IMR-90 (cell line): ENCODE results near the gene CAPN2. TPM values are rescaled to one million over a fixed set of nuclear protein-coding genes. Genes with fewer than 3 reads are reported as not detected.

Source experiments
- ATAC-seq: fragments of 200-7000 bp; cut with Tn5 transposase; 2 replicates; pipeline ENCODE4 v1.9.1; 2020; ENCODE audit warnings: low read depth, mild to moderate bottlenecking, moderate library complexity
- BruUV-seq: library from RNA; stranded (reverse); fragments of 400-500 nt; replicated peaks from 2 replicates; lab custom pipeline; 2021; lab: Mats Ljungman, UMichigan
- CTCF ChIA-PET: fragments of 300-600 bp; formaldehyde crosslinking; extraction: SDS; loops from one replicate; lab custom pipeline; 2021; ENCODE audit warnings: antibody characterized with exemption; lab: Yijun Ruan, JAX
- POLR2A ChIA-PET: fragments of 300-600 bp; sonication (Branson Sonifier 250); formaldehyde crosslinking; loops from one replicate; lab custom pipeline; 2022; ENCODE audit warnings: antibody characterized with exemption; ENCODE audit not compliant: unreplicated experiment; lab: Charles Lee
- DNase-seq: peaks from one replicate; pipeline ENCODE4 v3.0.0; 2013
- H2AFZ ChIP-seq: replicated peaks from 2 replicates; pipeline ENCODE3; 2013; ENCODE audit warnings: low read length, mild to moderate bottlenecking; ENCODE audit not compliant: poor library complexity
- H2AK5ac ChIP-seq: 2 replicates; pipeline ENCODE4 v1.6.1; 2013; ENCODE audit warnings: low read depth, low read length, inconsistent platforms
- H2AK9ac ChIP-seq: replicated peaks from 2 replicates; pipeline ENCODE3; 2013; ENCODE audit warnings: mild to moderate bottlenecking, low read depth, low read length, moderate library complexity; ENCODE audit not compliant: poor library complexity
- H2BK120ac ChIP-seq: 2 replicates; pipeline ENCODE4 v1.6.1; 2013; ENCODE audit warnings: low read depth, low read length, inconsistent platforms
- H2BK15ac ChIP-seq: 3 replicates; pipeline ENCODE4 v1.6.1; 2013; ENCODE audit warnings: low read depth, low read length, inconsistent platforms
- H2BK20ac ChIP-seq: 2 replicates; pipeline ENCODE4 v1.6.1; 2013; ENCODE audit warnings: low read depth, mild to moderate bottlenecking, inconsistent platforms, low read length, moderate library complexity
- H2BK5ac ChIP-seq: 2 replicates; pipeline ENCODE4 v1.6.1; 2013; ENCODE audit warnings: mild to moderate bottlenecking, low read depth, low read length, inconsistent platforms; ENCODE audit not compliant: poor library complexity, severe bottlenecking
- H3K14ac ChIP-seq: replicated peaks from 2 replicates; pipeline ENCODE4 v1.6.1; 2013; ENCODE audit warnings: low read depth, low read length, inconsistent platforms
- H3K18ac ChIP-seq: 2 replicates; pipeline ENCODE4 v1.6.1; 2013; ENCODE audit warnings: low read depth, low read length, control low read depth
- H3K23ac ChIP-seq: 2 replicates; pipeline ENCODE4 v1.6.1; 2013; ENCODE audit warnings: low read depth, low read length, inconsistent platforms
- H3K27ac ChIP-seq: 2 replicates; pipeline ENCODE4 v1.5.1; 2013; ENCODE audit warnings: mild to moderate bottlenecking, control low read depth, low read length; ENCODE audit not compliant: insufficient read depth
- H3K27me3 ChIP-seq: 2 replicates; pipeline ENCODE4 v1.6.1; 2013; ENCODE audit warnings: low read length; ENCODE audit not compliant: control insufficient read depth, insufficient read depth
- H3K36me3 ChIP-seq: 2 replicates; pipeline ENCODE4 v1.6.1; 2013; ENCODE audit warnings: low read length, mixed read lengths; ENCODE audit not compliant: control insufficient read depth, insufficient read depth
- H3K4ac ChIP-seq: 2 replicates; pipeline ENCODE4 v1.6.1; 2013; ENCODE audit warnings: low read depth, low read length, inconsistent platforms
- H3K4me1 ChIP-seq: 2 replicates; pipeline ENCODE4 v1.6.1; 2013; ENCODE audit warnings: low read length, mixed read lengths; ENCODE audit not compliant: control insufficient read depth, insufficient read depth
- H3K4me2 ChIP-seq: 2 replicates; pipeline ENCODE4 v1.6.1; 2013; ENCODE audit warnings: low read depth, mild to moderate bottlenecking, control low read depth, low read length, moderate library complexity
- H3K4me3 ChIP-seq: 2 replicates; pipeline ENCODE4 v1.5.1; 2013; ENCODE audit warnings: low read depth, mild to moderate bottlenecking, control low read depth, low read length, moderate library complexity; ENCODE audit not compliant: insufficient read depth
- H3K56ac ChIP-seq: 2 replicates; pipeline ENCODE4 v1.6.1; 2013; ENCODE audit warnings: low read length, inconsistent platforms; ENCODE audit not compliant: insufficient read depth; ENCODE audit errors: extremely low read depth
- H3K79me1 ChIP-seq, 2 experiments: 2 replicates each; pipeline ENCODE4 v1.6.1; 2013; ENCODE audit warnings: low read length in 2 of 2, inconsistent platforms in 1 of 2, low read depth in 1 of 2
- H3K9ac ChIP-seq: 2 replicates; pipeline ENCODE4 v1.6.1; 2013; ENCODE audit warnings: low read depth, low read length, control low read depth
- H3K9me1 ChIP-seq: 2 replicates; pipeline ENCODE4 v1.6.1; 2013; ENCODE audit warnings: low read length, inconsistent platforms; ENCODE audit not compliant: insufficient read depth
- H3K9me3 ChIP-seq: 2 replicates; pipeline ENCODE4 v1.6.1; 2013; ENCODE audit warnings: low read length; ENCODE audit not compliant: control insufficient read depth, insufficient read depth
- H4K20me1 ChIP-seq: 2 replicates; pipeline ENCODE4 v1.6.1; 2013; ENCODE audit warnings: low read length, inconsistent platforms; ENCODE audit not compliant: insufficient read depth
- H4K5ac ChIP-seq: 2 replicates; pipeline ENCODE4 v1.6.1; 2013; ENCODE audit warnings: mild to moderate bottlenecking, low read depth, low read length, control low read depth
- H4K8ac ChIP-seq, 2 experiments: 2 replicates each; pipeline ENCODE4 v1.6.1; 2013; ENCODE audit warnings: low read depth in 2 of 2, low read length in 2 of 2, control low read depth in 1 of 2, inconsistent platforms in 1 of 2
- H4K91ac ChIP-seq: 2 replicates; pipeline ENCODE4 v1.6.1; 2013; ENCODE audit warnings: low read depth, low read length, inconsistent platforms; ENCODE audit not compliant: insufficient read depth
- CEBPB ChIP-seq: IDR thresholded peaks from 2 replicates; pipeline ENCODE4 v1.6.1; 2012; ENCODE audit warnings: low read depth, low read length, improper control_type of control experiment
- CHD1 ChIP-seq: IDR thresholded peaks from 2 replicates; pipeline ENCODE4 v1.6.1; 2012; ENCODE audit warnings: low read depth, low read length, improper control_type of control experiment
- CTCF ChIP-seq: conservative IDR thresholded peaks from 2 replicates; pipeline ENCODE4 v1.5.1; 2012; ENCODE audit warnings: mild to moderate bottlenecking, low read depth, low read length, improper control_type of control experiment
- ELK1 ChIP-seq: fragments of 150-350 bp; IDR thresholded peaks from 2 replicates; pipeline ENCODE4 v1.6.1; 2016; ENCODE audit warnings: low read depth, mild to moderate bottlenecking, low read length, moderate library complexity, borderline replicate concordance
- FOS ChIP-seq: fragments of 150-350 bp; IDR thresholded peaks from 2 replicates; pipeline ENCODE4 v1.6.1; 2016; ENCODE audit warnings: low read depth, low read length
- MAZ ChIP-seq: IDR thresholded peaks from 2 replicates; pipeline ENCODE4 v1.6.1; 2012; ENCODE audit warnings: low read depth, mild to moderate bottlenecking, low read length, improper control_type of control experiment, moderate library complexity, borderline replicate concordance
- MXI1 ChIP-seq: IDR thresholded peaks from 2 replicates; pipeline ENCODE4 v1.6.1; 2012; ENCODE audit warnings: low read depth, mild to moderate bottlenecking, low read length, moderate library complexity, borderline replicate concordance
- NFE2L2 ChIP-seq: fragments of 150-350 bp; IDR thresholded peaks from 2 replicates; pipeline ENCODE4 v1.6.1; 2016; ENCODE audit warnings: low read depth, mild to moderate bottlenecking, low read length
- RAD21 ChIP-seq: IDR thresholded peaks from 2 replicates; pipeline ENCODE4 v1.6.1; 2012; ENCODE audit warnings: low read length, improper control_type of control experiment
- RCOR1 ChIP-seq: IDR thresholded peaks from 2 replicates; pipeline ENCODE4 v1.6.1; 2012; ENCODE audit warnings: mild to moderate bottlenecking, low read length, improper control_type of control experiment; ENCODE audit not compliant: insufficient replicate concordance
- SMC3 ChIP-seq: fragments of 150-350 bp; IDR thresholded peaks from 2 replicates; pipeline ENCODE4 v1.6.1; 2016; ENCODE audit warnings: low read depth, mild to moderate bottlenecking, antibody characterized with exemption, low read length, moderate library complexity
- USF2 ChIP-seq: fragments of 150-350 bp; IDR thresholded peaks from 2 replicates; pipeline ENCODE4 v1.6.1; 2017; ENCODE audit warnings: mild to moderate bottlenecking, antibody characterized with exemption, low read length, low read depth
- WGBS, 2 experiments: methylation state at CpG; one replicate each; pipeline versions ENCODE4 v1.1.5 to v1.1.7; 2013; ENCODE audit warnings: missing lambda C conversion rate in 2 of 2; ENCODE audit not compliant: insufficient read length in 1 of 2; ENCODE audit errors: extremely low coverage in 2 of 2; 5-methylcytosine and 5-hydroxymethylcytosine counted together
- dilution Hi-C: fragments of 300-500 bp; cut with HindIII; formaldehyde crosslinking; loops from one replicate; pipeline ENCODE4 v1.14.3; 2018; ENCODE audit warnings: low sequenced_read_pairs; ENCODE audit not compliant: unreplicated experiment
- in situ Hi-C: fragments of 300-500 bp; cut with MboI; formaldehyde crosslinking; loops from 3 replicates; pipeline ENCODE4 v1.14.3; 2019; ENCODE audit warnings: low sequenced_read_pairs, inconsistent platforms, mixed read lengths
- intact Hi-C: fragments of 100-400 bp; cut with micrococcal nuclease; formaldehyde crosslinking; loops from 2 replicates; pipeline ENCODE4 v1.10.0; 2022
- polyA plus RNA-seq, 3 experiments: library from polyadenylated mRNA; depleted of rRNA; stranded (reverse); fragments of >200 nt; gene quantifications; 2 replicates each; pipeline ENCODE4 v1.2.3, GENCODE V29; 2012; ENCODE audit warnings: low replicate concordance in 1 of 3
- total RNA-seq: library from RNA; depleted of rRNA; stranded (reverse); fragments of >200 nt; gene quantifications from 2 replicates; pipeline ENCODE4 v1.2.3, GENCODE V29; 2012

The CAPN2 gene
- total and polyA plus RNA-seq, 2 of the 4 experiments (the other 2 are of a cell fraction), result 339 to 430 TPM

- in situ Hi-C loops, result no loop called here
- DNase-seq (no peak), ATAC-seq (no peak)
- no peaks in the 10 kb centered on the region for H3K9me3 ChIP-seq
- no peak overlapping the region for H3K4ac ChIP-seq
- no peak overlapping the region for H4K5ac ChIP-seq
- H3K9me1 ChIP-seq, result peaks cover 46% of the 10 kb centered on the region
- H2BK15ac ChIP-seq, result no peak overlapping the region
- ChIA-PET CTCF (interaction anchor here (2.2 kb wide), 1 partner anchor 10 kb away, joined by 7 read pairs; no protein-coding TSS in a partner anchor), POLR2A (no interaction called here)
- dilution Hi-C loops, result no loop called here
- TF ChIP-seq CHD1, result no peak
- no peak for TF ChIP-seq MXI1
- no peak for TF ChIP-seq FOS
- no peak for TF ChIP-seq CTCF
- no peak for TF ChIP-seq NFE2L2
- TF ChIP-seq SMC3, result no peak
- TF ChIP-seq MAZ, result no peak
- TF ChIP-seq RAD21, result no peak
- no peak for TF ChIP-seq ELK1
- TF ChIP-seq CEBPB, result no peak
- no peak for TF ChIP-seq USF2
- no peak for TF ChIP-seq RCOR1
- WGBS, 2 experiments, result no CpG with 5 or more reads among the region's 14 CpGs
- intact Hi-C loops, result no loop called here
- H2BK20ac ChIP-seq, result no peak overlapping the region
- H2BK5ac ChIP-seq, result peak overlapping the region; percentile 13
- H3K4me1 ChIP-seq, result peaks cover 12% of the 10 kb centered on the region
- H3K79me1 ChIP-seq, result peaks cover 60 to 83% of the 10 kb centered on the region in 2 experiments
- no peaks in the 10 kb centered on the region for H3K27me3 ChIP-seq
- no peak overlapping the region for H3K27ac ChIP-seq
- no peak overlapping the region for H2BK120ac ChIP-seq
- no TSS peak for BruUV-seq
- H4K91ac ChIP-seq, result no peak overlapping the region
- H2AK9ac ChIP-seq, result no peak overlapping the region
- no peak overlapping the region; the same call in 1 of the 2 replicates for H2AK5ac ChIP-seq
- peaks cover 86% of the 10 kb centered on the region for H4K20me1 ChIP-seq
- no peak overlapping the region for H3K18ac ChIP-seq
- H3K36me3 ChIP-seq, result peaks cover 44% of the 10 kb centered on the region
- no peak overlapping the region for H3K4me2 ChIP-seq
- no peak overlapping the region for H3K4me3 ChIP-seq
- no peak overlapping the region for H4K8ac ChIP-seq
- no peak overlapping the region for H3K9ac ChIP-seq
- H3K23ac ChIP-seq, result no peak overlapping the region; the same call in 1 of the 2 replicates
- no peak overlapping the region for H3K14ac ChIP-seq
- H2AFZ ChIP-seq, result no peak overlapping the region
- H3K56ac ChIP-seq, result no peak overlapping the region
These were observed 26.4 kb downstream of the CAPN2 start for GRCh38 chr1:223738465-223739365.
